CD8-positive, alpha-beta memory T cell (primary cell): Measurements from ENCODE around the gene SH2B3. TPM values are rescaled to one million over a fixed set of nuclear protein-coding genes. Genes with fewer than 3 reads are reported as not detected.

Experiments used
- CTCF ChIA-PET: fragments of 350-600 bp; sonication (Branson Sonifier 250); formaldehyde crosslinking; loops from one replicate; lab custom pipeline; 2021; ENCODE audit warnings: antibody characterized with exemption; lab: Charles Lee
- POLR2A ChIA-PET: fragments of 350-600 bp; sonication (Branson Sonifier 250); formaldehyde crosslinking; loops from one replicate; lab custom pipeline; 2021; ENCODE audit warnings: antibody characterized with exemption; lab: Charles Lee
- DNase-seq, 5 donors: peaks; one replicate each; pipeline versions ENCODE4 v3.0.0 to v3.0.0-alpha.2; 2020 to 2022; ENCODE audit warnings: mixed read lengths in 1 of 5
- H3K27ac ChIP-seq: one replicate; pipeline ENCODE4 v1.7.0; 2013; ENCODE audit warnings: low read depth, mild to moderate bottlenecking, low read length, moderate library complexity
- H3K27me3 ChIP-seq: 2 replicates; pipeline ENCODE4 v1.7.0; 2013; ENCODE audit warnings: low read length, mild to moderate bottlenecking; ENCODE audit not compliant: insufficient read depth, poor library complexity, severe bottlenecking
- H3K36me3 ChIP-seq: 2 replicates; pipeline ENCODE4 v1.7.0; 2013; ENCODE audit warnings: mild to moderate bottlenecking, low read length, moderate library complexity; ENCODE audit not compliant: insufficient read depth
- H3K4me1 ChIP-seq: 2 replicates; pipeline ENCODE4 v1.7.0; 2013; ENCODE audit warnings: mild to moderate bottlenecking, low read length, moderate library complexity; ENCODE audit not compliant: insufficient read depth
- H3K4me3 ChIP-seq: 2 replicates; pipeline ENCODE4 v1.7.0; 2013; ENCODE audit warnings: mild to moderate bottlenecking, low read length
- H3K9me3 ChIP-seq: 2 replicates; pipeline ENCODE4 v1.7.0; 2013; ENCODE audit warnings: mild to moderate bottlenecking, low read length
- H3K27ac Mint-ChIP-seq, 8 donors: one replicate each; pipeline ENCODE4 v1.8.0; 2020 to 2021; ENCODE audit warnings: mixed read lengths in 8 of 8, mild to moderate bottlenecking in 6 of 8, inconsistent platforms in 3 of 8, moderate library complexity in 3 of 8
- H3K27me3 Mint-ChIP-seq, 2 donors: one replicate each; pipeline ENCODE4 v1.8.0; 2020 to 2021; ENCODE audit warnings: mixed read lengths in 2 of 2, mild to moderate bottlenecking in 1 of 2, moderate library complexity in 1 of 2
- H3K36me3 Mint-ChIP-seq, 3 donors: one replicate each; pipeline ENCODE4 v1.8.0; 2020 to 2021; ENCODE audit warnings: mixed read lengths in 3 of 3, inconsistent platforms in 1 of 3, mild to moderate bottlenecking in 1 of 3
- H3K4me1 Mint-ChIP-seq, 3 donors: one replicate each; pipeline ENCODE4 v1.8.0; 2020 to 2021; ENCODE audit warnings: mixed read lengths in 3 of 3, inconsistent platforms in 1 of 3, mild to moderate bottlenecking in 1 of 3
- H3K4me3 Mint-ChIP-seq, 7 donors: one replicate each; pipeline ENCODE4 v1.8.0; 2020 to 2021; ENCODE audit warnings: mixed read lengths in 7 of 7, mild to moderate bottlenecking in 6 of 7, moderate library complexity in 4 of 7, inconsistent platforms in 2 of 7
- H3K9me3 Mint-ChIP-seq, 5 donors: one replicate each; pipeline ENCODE4 v1.8.0; 2020 to 2022; ENCODE audit warnings: mixed read lengths in 5 of 5, mild to moderate bottlenecking in 3 of 5, moderate library complexity in 2 of 5, inconsistent platforms in 1 of 5
- polyA plus RNA-seq: library from polyadenylated mRNA; unstranded; fragments of 300-500 nt; fragmentation: Illumina TruSeq; gene quantifications from one replicate; pipeline ENCODE4 v1.2.3, GENCODE V29; 2021
- total RNA-seq, 2 experiments: library from RNA; stranded (reverse); gene quantifications; one replicate each; pipeline ENCODE4 v1.2.3, GENCODE V29; 2021

Gene SH2B3
- total and polyA plus RNA-seq, 3 experiments from 2014 or later: 11.1 to 48.9 (median 46.8) TPM

DNA sequence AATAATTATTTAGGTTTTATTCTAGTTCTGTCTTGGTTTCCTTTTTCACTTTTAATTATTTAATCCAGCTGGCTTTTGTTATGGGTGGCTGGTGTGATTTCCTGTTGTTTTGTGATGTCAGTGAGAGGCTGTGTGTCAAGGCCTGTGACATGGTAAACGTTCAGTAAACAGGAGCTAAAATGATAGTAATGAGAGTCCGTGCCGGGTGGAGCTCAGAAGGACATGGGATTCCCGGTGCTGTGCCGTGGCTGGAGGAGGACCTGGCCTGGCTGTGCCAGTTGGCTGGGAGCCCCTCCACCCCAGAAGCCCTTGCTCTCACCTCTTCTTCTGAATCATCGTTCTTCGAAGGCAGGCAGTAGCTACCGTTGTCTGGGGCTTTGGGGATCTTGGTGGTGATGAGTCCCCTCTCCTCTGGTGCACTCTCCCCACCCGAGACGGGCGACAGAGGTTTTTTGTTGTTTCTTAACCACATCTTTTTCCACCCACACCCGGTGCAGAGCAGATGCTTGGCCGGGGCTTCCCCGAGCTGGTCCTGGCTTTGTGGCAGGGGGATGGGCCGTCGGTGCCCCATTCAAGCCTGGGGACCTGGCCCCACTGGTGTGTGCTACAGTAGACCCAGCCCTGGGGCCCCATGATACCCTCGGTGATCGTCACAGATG lies 29.1 kb downstream of the SH2B3 start:
- no peaks in the 10 kb centered on the region for H3K9me3 Mint-ChIP-seq
- CTCF ChIA-PET: interaction anchor here (1.1 to 31.7 kb wide), 5 partner anchors 9 to 32 kb away, joined by 3 to 1032 read pairs (median 9); partner anchors contain the start of gene SH2B3
- peak overlapping the region; percentile 49 for H3K4me3 ChIP-seq

DNA sequence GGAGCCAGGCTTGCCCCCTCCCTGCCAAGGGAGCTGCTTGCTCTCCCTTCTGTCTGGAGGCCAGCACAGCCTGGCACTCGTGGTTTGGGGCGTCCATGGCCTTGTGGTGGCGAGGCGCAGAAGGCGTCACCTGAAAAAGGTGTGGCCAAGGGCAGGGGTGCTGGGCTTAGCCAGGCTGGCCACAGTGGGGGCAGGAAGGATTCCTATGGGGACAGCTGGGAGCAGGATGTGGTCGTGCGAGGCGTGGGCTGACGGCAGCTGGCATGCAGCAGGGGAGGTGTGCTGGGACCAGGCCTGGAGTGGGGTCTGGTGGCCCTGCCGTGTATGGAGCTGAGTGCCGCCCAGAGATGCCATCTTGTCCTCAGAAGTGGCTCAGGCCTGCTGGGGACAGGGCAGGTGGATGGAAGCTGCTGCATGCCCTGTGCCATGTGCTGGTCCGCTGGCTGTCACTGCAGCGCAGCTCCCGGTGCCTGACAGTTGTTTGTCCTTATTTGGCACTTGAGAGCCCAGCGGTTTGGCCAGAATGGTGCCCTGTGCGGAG lies 30.0 kb downstream of the SH2B3 start:
- H3K36me3 Mint-ChIP-seq: peaks cover 4 to 11% (median 6%) of the 10 kb centered on the region in 3 donors

More for the DNA sequence above, 29.1 kb downstream of the SH2B3 start:
- H3K27me3 Mint-ChIP-seq: peaks cover 0 to 3% of the 10 kb centered on the region in 2 donors
- H3K4me3 Mint-ChIP-seq: peak overlapping the region; percentile 74 to 92 (median 87)
- peaks cover 4 to 6% (median 4%) of the 10 kb centered on the region in 3 donors for H3K36me3 Mint-ChIP-seq
- Histone ChIP-seq H3K9me3 (no peaks in the 10 kb centered on the region), H3K27ac (peak overlapping the region; percentile 98), H3K36me3 (no peaks in the 10 kb centered on the region), H3K4me1 (peaks cover 97% of the 10 kb centered on the region), H3K27me3 (no peaks in the 10 kb centered on the region)
- POLR2A ChIA-PET: interaction anchor here (0.5 to 2.1 kb wide), 11 partner anchors 8 to 809 kb away, joined by 3 to 41 read pairs (median 9); partner anchors contain the start of gene SH2B3
- peak overlapping the region; percentile 99 to 100 (median 100) for H3K27ac Mint-ChIP-seq
- DNase-seq: peak; percentile 80 to 95 (median 89)
- peaks cover 85 to 98% (median 89%) of the 10 kb centered on the region in 3 donors for H3K4me1 Mint-ChIP-seq

DNA sequence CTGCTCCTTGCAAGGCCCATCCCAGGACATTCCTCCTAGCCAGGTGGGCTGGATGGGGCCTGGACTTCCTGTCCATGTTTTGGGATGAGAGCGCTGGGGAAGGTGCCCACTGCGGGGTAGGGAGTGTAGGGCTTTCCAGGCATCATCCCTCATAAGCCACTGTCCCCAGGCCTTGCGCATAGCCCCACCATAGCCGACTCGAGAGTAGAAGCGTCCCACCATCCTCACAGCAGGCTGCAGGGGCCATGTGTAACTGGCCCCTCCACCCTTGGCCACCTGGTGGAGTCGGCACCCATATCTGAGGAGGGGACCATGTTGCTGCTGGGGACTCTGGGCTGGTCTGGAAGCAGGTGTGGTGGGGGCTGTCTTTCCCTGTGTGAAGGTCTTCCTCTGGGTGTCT lies 30.5 kb downstream of the SH2B3 start:
- Histone ChIP-seq H3K4me3 (no peak overlapping the region), H3K9me3 (no peaks in the 10 kb centered on the region), H3K27ac (peak overlapping the region; percentile 6), H3K36me3 (no peaks in the 10 kb centered on the region), H3K4me1 (peaks cover 96% of the 10 kb centered on the region), H3K27me3 (no peaks in the 10 kb centered on the region)
- ChIA-PET POLR2A (interaction anchor here (1.2 to 2.1 kb wide), 3 partner anchors 8 to 33 kb away, joined by 4 to 41 read pairs (median 15); no protein-coding TSS in a partner anchor), CTCF (interaction anchor here (12.7 to 31.7 kb wide), 2 partner anchors 13 to 33 kb away, joined by 218 to 1032 read pairs; partner anchors contain the start of gene SH2B3)
- peak overlapping the region; percentile 50 to 90 (median 75) for H3K4me3 Mint-ChIP-seq
- peak overlapping the region; percentile 99 to 100 (median 100) for H3K27ac Mint-ChIP-seq
- peaks cover 86 to 98% (median 92%) of the 10 kb centered on the region in 3 donors for H3K4me1 Mint-ChIP-seq
- H3K27me3 Mint-ChIP-seq: peaks cover 0 to 5% of the 10 kb centered on the region in 2 donors
- H3K36me3 Mint-ChIP-seq: peaks cover 4 to 11% (median 6%) of the 10 kb centered on the region in 3 donors
- no peaks in the 10 kb centered on the region for H3K9me3 Mint-ChIP-seq
- DNase-seq: no peak

More for the DNA sequence above, 30.0 kb downstream of the SH2B3 start:
- H3K27ac ChIP-seq: peak overlapping the region; percentile 98
- H3K27me3 ChIP-seq: no peaks in the 10 kb centered on the region
- ChIA-PET CTCF (interaction anchor here (1.1 to 31.7 kb wide), 5 partner anchors 10 to 33 kb away, joined by 3 to 1032 read pairs (median 9); partner anchors contain the start of gene SH2B3), POLR2A (interaction anchor here (1.2 to 2.1 kb wide), 7 partner anchors 9 to 33 kb away, joined by 4 to 41 read pairs (median 15); partner anchors contain the start of gene SH2B3)
- peaks cover 97% of the 10 kb centered on the region for H3K4me1 ChIP-seq
- H3K4me3 Mint-ChIP-seq: peak overlapping the region; percentile 74 to 92 (median 87)
- peak in 3 of 5 donors; percentile 51 to 71 (median 57) for DNase-seq
- H3K9me3 ChIP-seq: no peaks in the 10 kb centered on the region
- H3K27ac Mint-ChIP-seq: peak overlapping the region; percentile 99 to 100 (median 100)
- H3K4me1 Mint-ChIP-seq: peaks cover 86 to 98% (median 91%) of the 10 kb centered on the region in 3 donors
- H3K9me3 Mint-ChIP-seq: no peaks in the 10 kb centered on the region
- peaks cover 0 to 3% of the 10 kb centered on the region in 2 donors for H3K27me3 Mint-ChIP-seq
- H3K36me3 ChIP-seq: no peaks in the 10 kb centered on the region
- H3K4me3 ChIP-seq: peak overlapping the region; percentile 49

DNA sequence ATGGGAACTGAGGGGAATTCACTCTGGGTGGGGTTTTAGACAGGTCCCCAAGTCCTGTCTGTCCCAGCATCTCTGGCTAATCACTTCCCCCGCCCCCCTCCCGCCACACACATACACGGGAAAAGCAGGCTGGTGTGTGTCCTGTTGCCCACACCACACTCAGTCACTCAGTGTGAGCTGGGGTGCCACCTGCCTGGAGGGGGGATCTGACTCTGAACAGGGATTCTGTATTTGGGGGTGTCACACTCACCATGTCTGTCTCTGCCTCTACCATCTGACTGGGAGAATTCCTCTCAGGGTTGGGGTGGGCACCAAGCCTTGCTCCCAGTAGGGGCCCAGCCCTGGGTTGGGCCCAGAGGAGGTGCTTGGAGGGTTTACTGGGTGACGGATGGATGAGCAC lies 31.1 kb downstream of the SH2B3 start:
- no peak overlapping the region for H3K4me3 ChIP-seq
- H3K4me1 ChIP-seq: peaks cover 91% of the 10 kb centered on the region
- no peaks in the 10 kb centered on the region for H3K9me3 ChIP-seq
- peak overlapping the region in 6 of 7 donors; percentile 50 to 90 (median 71) for H3K4me3 Mint-ChIP-seq
- no peaks in the 10 kb centered on the region for H3K36me3 ChIP-seq
- peaks cover 4 to 11% (median 6%) of the 10 kb centered on the region in 3 donors for H3K36me3 Mint-ChIP-seq
- peaks cover 85 to 98% (median 92%) of the 10 kb centered on the region in 3 donors for H3K4me1 Mint-ChIP-seq
- ChIA-PET POLR2A (no interaction called here), CTCF (interaction anchor here (1.5 to 31.7 kb wide), 3 partner anchors 12 to 34 kb away, joined by 3 to 1032 read pairs (median 218); partner anchors contain the start of gene SH2B3)
- H3K27ac Mint-ChIP-seq: peak overlapping the region; percentile 99 to 100 (median 100)
- no peaks in the 10 kb centered on the region for H3K9me3 Mint-ChIP-seq
- DNase-seq: no peak
- H3K27me3 Mint-ChIP-seq: peaks cover 0 to 5% of the 10 kb centered on the region in 2 donors
- peak overlapping the region; percentile 24 for H3K27ac ChIP-seq
- no peaks in the 10 kb centered on the region for H3K27me3 ChIP-seq

DNA sequence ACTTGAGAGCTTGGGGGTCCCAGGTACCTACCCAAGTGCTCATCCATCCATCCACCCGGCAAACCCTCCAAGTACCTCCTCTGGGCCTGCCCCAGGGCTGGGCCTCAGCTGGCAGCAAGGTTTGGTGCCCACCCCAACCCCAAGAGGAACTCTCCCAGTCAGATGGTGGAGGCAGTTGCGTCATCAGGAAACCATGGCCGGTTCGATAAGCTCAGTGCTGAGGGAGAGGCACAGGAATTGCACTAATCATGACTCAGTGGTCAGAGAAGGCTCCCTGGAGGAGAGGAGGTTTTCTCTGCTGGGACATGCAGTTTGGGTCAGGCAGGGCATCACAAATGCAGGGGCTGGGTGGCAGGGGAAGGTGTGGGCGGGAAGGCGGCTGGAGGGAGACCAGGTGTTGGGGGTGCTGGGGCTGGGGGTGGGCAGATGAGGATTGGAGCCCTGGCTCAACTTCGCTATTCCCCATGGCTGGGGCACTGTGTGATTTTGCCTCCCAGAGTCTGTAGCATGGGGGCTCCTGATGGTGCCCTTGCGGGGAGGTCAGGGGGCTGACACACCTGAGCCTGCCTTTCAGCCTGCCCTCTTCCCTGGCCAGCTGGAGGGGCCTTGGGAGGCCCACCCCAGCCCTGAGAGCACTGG lies 32.2 kb downstream of the SH2B3 start:
- DNase-seq: no peak
- peak overlapping the region in 6 of 7 donors; percentile 37 to 82 (median 66) for H3K4me3 Mint-ChIP-seq
- POLR2A ChIA-PET: interaction anchor here (1.2 kb wide), 1 partner anchor 15 kb away, joined by 3 read pairs; no protein-coding TSS in a partner anchor
- peak overlapping the region; percentile 46 for H3K27ac ChIP-seq
- CTCF ChIA-PET: interaction anchor here (0.6 to 31.7 kb wide), 4 partner anchors 11 to 92 kb away, joined by 3 to 1032 read pairs (median 110); partner anchors contain the start of gene SH2B3
- peaks cover 86 to 98% (median 89%) of the 10 kb centered on the region in 3 donors for H3K4me1 Mint-ChIP-seq
- no peaks in the 10 kb centered on the region for H3K9me3 ChIP-seq
- H3K27me3 ChIP-seq: no peaks in the 10 kb centered on the region
- no peaks in the 10 kb centered on the region for H3K9me3 Mint-ChIP-seq
- no peaks in the 10 kb centered on the region for H3K36me3 ChIP-seq
- H3K4me3 ChIP-seq: no peak overlapping the region
- peaks cover 4 to 13% (median 6%) of the 10 kb centered on the region in 3 donors for H3K36me3 Mint-ChIP-seq
- H3K27ac Mint-ChIP-seq: peak overlapping the region; percentile 99 to 100 (median 100)
- peaks cover 91% of the 10 kb centered on the region for H3K4me1 ChIP-seq
- peaks cover 0 to 5% of the 10 kb centered on the region in 2 donors for H3K27me3 Mint-ChIP-seq

DNA sequence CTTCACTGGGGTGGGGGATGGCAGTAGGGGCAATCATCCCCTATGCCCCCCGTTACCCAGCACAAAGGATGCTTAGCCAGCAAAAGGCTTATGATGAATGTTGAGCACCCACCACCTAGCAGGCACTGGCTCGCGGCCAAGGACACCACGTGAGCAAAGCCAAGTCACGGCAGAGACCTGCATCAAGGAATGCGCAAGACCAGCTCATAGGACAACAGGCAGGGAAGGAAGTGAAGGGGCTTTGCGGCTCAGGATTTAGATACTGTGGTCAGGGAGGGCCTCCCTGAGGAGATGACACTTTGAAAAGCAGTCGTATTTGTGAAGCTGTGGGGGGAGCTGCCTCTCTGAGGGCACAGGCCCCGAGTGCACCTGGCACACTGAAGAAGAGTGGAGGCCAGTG lies 32.8 kb downstream of the SH2B3 start:
- no peaks in the 10 kb centered on the region for H3K36me3 ChIP-seq
- H3K27me3 ChIP-seq: no peaks in the 10 kb centered on the region
- H3K4me3 ChIP-seq: no peak overlapping the region
- Mint-ChIP-seq H3K4me1 (peaks cover 87 to 98% (median 89%) of the 10 kb centered on the region in 3 donors), H3K9me3 (no peaks in the 10 kb centered on the region), H3K36me3 (peaks cover 4 to 17% (median 7%) of the 10 kb centered on the region in 3 donors), H3K4me3 (peak overlapping the region; percentile 58 to 82 (median 67)), H3K27me3 (peaks cover 0 to 5% of the 10 kb centered on the region in 2 donors), H3K27ac (peak overlapping the region; percentile 98 to 100 (median 100))
- CTCF ChIA-PET: interaction anchor here (2.7 to 31.7 kb wide), 3 partner anchors 8 to 35 kb away, joined by 7 to 1032 read pairs (median 218); partner anchors contain the start of gene SH2B3
- H3K27ac ChIP-seq: peak overlapping the region; percentile 46
- H3K9me3 ChIP-seq: no peaks in the 10 kb centered on the region
- DNase-seq: peak; percentile 52 to 84 (median 73)
- peaks cover 91% of the 10 kb centered on the region for H3K4me1 ChIP-seq
- POLR2A ChIA-PET: no interaction called here

DNA sequence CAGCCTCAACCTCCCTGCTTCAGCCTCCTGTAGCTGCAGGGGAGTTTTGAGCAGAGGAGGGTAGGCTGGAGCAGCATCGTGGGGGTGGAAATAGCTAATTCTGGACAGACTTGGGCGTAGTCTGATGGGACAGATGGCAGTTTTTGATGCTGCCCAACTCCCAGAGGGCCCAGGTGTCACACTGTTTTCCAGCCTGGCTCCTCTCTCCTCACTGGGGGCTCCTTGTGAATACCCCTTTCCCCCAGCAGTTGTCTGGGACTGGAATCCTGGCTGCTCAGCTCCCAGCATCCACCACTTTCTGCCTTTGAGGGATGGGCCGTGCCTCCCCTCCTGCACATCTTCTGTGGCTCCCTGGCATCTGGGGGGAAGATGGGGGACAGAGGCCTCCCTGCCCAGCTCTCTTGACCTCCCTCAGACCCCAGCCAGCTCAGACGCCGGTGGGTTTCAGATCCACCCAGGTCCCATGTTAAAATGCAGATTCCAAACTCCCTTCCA lies 34.0 kb downstream of the SH2B3 start:
- peaks cover 0 to 5% of the 10 kb centered on the region in 2 donors for H3K27me3 Mint-ChIP-seq
- Histone ChIP-seq H3K4me3 (no peak overlapping the region), H3K27me3 (no peaks in the 10 kb centered on the region), H3K36me3 (no peaks in the 10 kb centered on the region), H3K27ac (no peak overlapping the region), H3K4me1 (peaks cover 91% of the 10 kb centered on the region), H3K9me3 (no peaks in the 10 kb centered on the region)
- DNase-seq: no peak
- H3K4me3 Mint-ChIP-seq: peak overlapping the region in 3 of 7 donors; percentile 13 to 46 (median 40)
- no peaks in the 10 kb centered on the region for H3K9me3 Mint-ChIP-seq
- H3K4me1 Mint-ChIP-seq: peaks cover 87 to 98% (median 90%) of the 10 kb centered on the region in 3 donors
- CTCF ChIA-PET: interaction anchor here (2.7 to 31.7 kb wide), 3 partner anchors 9 to 37 kb away, joined by 7 to 1032 read pairs (median 218); partner anchors contain the start of gene SH2B3
- peak overlapping the region; percentile 62 to 100 (median 84) for H3K27ac Mint-ChIP-seq
- peaks cover 4 to 17% (median 7%) of the 10 kb centered on the region in 3 donors for H3K36me3 Mint-ChIP-seq
- POLR2A ChIA-PET: no interaction called here
